Stimulated activated CD8-positive, alpha-beta memory T cell treated with anti-CD3 and anti-CD28 coated beads, Interleukin-4, amount 100 ng/mL, for 24 hours (primary cell): ENCODE data around the gene PAGE4.

Experiments used
- DNase-seq: peaks from one replicate; pipeline ENCODE4 v3.0.0-alpha.2; 2020; ENCODE audit warnings: low read depth

The PAGE4 gene, protein sequence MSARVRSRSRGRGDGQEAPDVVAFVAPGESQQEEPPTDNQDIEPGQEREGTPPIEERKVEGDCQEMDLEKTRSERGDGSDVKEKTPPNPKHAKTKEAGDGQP

DNA sequence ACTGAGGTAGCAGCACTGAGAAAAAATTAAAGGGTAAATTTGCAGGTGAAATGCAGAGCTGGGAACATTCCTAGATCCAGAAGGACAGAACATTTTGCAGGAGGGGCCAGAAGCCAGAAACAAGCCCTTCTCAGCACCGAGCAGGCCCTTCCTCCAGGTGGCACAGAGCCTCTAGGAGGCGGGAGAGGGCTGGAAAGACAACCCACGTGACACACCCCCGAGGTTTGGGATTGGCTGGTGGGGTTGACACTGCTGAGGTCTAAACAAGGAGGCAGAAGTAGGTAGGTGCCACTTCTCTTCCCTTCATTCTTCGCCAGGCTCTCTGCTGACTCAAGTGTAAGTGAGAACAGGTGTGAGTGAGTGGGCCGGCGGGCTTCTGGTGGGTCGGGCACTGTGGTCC lies at the start of gene PAGE4:
PAGE4 (plus strand) TSS at position 288 of the 400 bp plus-strand sequence. CDS start 1,126 bp downstream, outside the sequence.
- no peak for DNase-seq

- no peak for DNase-seq
Measured at GRCh38 chrX:49784747-49785280, 44.3 kb upstream of the PAGE4 start.

DNA sequence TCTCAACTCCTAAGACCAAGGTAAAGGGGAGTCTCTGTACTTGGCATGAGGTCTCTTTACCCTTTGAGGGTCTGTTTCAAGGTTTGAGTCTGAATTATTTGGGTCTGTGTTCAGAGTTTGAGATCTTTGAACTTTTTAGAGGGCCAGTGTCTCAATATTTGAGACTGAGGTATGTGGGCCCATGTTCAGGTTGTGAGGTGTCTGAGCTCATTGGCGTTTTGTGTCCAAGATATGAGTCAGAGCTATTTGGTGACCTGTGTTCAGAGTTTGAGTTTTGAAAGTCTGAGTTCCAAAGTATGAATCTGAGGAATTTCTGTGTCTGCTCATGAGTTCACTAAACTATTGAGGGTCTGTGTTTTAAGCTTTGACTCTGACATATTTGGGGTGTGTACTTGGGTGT lies 36.7 kb upstream of the PAGE4 start:
- DNase-seq, result no peak

- DNase-seq, result no peak
Measured at GRCh38 chrX:49793686-49794085, 35.4 kb upstream of the PAGE4 start.

GRCh38 chrX:49799828-49800227 lies 29.3 kb upstream of the PAGE4 start:
- DNase-seq, result no peak

- no peak for DNase-seq
Measured at GRCh38 chrX:49809891-49810632, 19.0 kb upstream of the PAGE4 start.

- DNase-seq, result no peak
Measured at GRCh38 chrX:49812177-49812576, 16.9 kb upstream of the PAGE4 start.

GRCh38 chrX:49816435-49816834 lies 12.7 kb upstream of the PAGE4 start:
- DNase-seq, result no peak

GRCh38 chrX:49838374-49838773 lies 9.3 kb downstream of the PAGE4 start:
- no peak for DNase-seq

GRCh38 chrX:49840679-49841078 lies 11.6 kb downstream of the PAGE4 start:
- peak; percentile 34 for DNase-seq

DNA sequence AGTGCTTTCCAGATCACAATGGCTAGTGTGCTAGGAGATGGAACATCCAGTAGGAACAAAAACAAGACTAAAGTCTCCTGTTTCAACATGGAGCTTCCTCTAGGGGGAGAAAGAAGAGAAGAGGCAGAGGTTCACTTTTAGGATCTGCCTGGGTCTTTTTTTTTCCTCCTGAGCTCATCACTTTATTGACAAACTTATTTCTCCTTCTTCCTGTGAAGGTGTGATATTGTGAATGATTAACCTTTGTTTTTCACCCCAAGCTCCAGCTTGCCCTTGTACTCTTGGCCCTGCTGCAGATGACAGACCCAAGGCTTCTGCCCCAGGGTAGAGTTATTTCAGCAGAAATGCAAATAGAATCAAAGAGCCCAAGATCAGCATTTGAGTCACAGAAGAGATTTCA lies 13.5 kb downstream of the PAGE4 start:
- no peak for DNase-seq

- no peak for DNase-seq
Measured at GRCh38 chrX:49844611-49845010, 15.5 kb downstream of the PAGE4 start.

- no peak for DNase-seq
Measured at GRCh38 chrX:49845701-49846403, 16.7 kb downstream of the PAGE4 start.

DNA sequence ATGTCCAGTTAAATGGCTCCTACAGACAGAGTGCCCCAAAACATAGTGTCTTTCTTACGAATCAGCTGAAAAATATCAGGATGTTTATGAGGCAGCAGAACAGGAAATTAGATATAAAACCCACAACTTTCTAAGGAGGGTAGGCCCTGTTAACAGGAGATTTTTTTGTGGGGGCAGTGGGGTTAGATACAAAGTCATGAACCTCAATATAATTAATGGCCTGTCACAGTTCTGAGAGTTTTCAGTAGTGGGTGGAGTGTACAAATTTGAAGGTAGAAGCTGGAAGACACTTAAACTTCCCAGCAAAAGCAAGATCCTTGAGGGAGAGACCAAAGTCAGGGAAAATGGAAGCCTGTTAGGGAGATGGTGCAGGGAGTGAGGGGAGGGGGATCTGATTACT lies 17.4 kb downstream of the PAGE4 start:
- no peak for DNase-seq

GRCh38 chrX:49848275-49848674 lies 19.2 kb downstream of the PAGE4 start:
- no peak for DNase-seq

DNA sequence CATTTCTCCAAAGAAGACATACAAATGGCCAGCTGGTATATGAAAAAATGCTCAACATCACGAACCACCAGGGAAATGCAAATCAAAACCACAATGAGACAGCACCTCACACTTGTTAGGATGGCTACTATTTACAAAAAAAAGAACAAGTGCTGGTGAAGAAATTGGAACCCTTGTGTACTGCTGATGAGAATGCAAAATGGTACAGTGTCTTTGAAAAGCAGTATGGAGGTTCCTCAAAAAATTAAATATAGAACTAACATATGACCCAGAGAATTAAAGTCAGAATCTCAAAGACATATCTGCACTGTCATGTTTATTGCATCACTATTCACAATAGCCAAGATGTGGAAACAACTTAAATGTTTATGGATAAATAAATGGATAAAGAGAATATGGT lies 20.9 kb downstream of the PAGE4 start:
- no peak for DNase-seq

- no peak for DNase-seq
Measured at GRCh38 chrX:49853661-49854060, 24.6 kb downstream of the PAGE4 start.

DNA sequence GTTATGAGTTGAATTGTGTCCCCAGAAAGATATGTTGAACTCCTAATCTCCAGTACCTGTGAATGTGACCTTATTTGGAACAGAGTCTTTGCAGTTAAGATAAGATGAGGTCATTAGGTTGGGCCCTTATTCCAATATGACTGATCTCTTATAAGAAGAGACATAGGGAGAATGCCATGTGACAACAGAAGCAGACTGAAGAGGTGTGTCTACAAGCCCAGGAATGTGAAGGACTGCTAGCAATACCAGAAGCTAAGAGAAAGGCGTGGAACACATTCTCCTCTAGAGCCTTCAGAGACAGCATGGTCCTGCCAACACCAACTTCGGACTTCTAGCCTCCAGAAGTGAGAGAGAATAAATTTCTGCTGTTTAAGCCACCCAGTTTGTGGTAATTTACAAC lies 27.7 kb downstream of the PAGE4 start:
- DNase-seq, result no peak

GRCh38 chrX:49858341-49858740 lies 29.2 kb downstream of the PAGE4 start:
- no peak for DNase-seq

- DNase-seq, result no peak
Measured at GRCh38 chrX:49859491-49859890, 30.4 kb downstream of the PAGE4 start.

GRCh38 chrX:49860867-49861535 lies 31.9 kb downstream of the PAGE4 start:
- no peak for DNase-seq

GRCh38 chrX:49862093-49862492 lies 33.0 kb downstream of the PAGE4 start:
- DNase-seq, result no peak

DNA sequence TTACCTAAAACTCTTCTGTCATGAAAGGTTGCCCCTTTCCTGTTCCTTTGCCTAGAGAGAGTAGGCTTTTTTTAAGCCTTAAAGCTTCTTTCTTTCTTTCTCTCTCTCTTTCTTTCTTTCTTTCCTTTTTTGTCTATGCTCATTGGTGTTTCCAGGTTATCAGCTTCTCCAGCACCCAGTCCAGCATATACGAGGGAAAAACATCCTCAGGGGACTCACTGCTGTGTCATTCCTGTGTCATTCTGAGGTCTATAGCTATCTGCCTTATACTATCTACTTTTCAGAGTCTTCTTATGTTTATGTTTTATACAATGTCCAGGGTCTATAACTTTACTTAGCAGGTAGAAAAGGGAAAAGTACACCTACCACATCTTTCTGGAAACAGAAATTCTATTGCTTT lies 39.6 kb downstream of the PAGE4 start:
- DNase-seq, result no peak
